Dendritic cell treated with granulocyte-macrophage colony-stimulating factor and Interleukin-4, amounts not matched to agents 40 ng/mL and 50 ng/mL, for 4 days (primary cell): ENCODE measurements around the gene PSENEN.

Experiments
- H3K27ac Mint-ChIP-seq: one replicate; pipeline ENCODE4 v1.8.0; 2022; ENCODE audit warnings: mild to moderate bottlenecking, mixed read lengths
- H3K27me3 Mint-ChIP-seq: one replicate; pipeline ENCODE4 v1.8.0; 2022; ENCODE audit warnings: mild to moderate bottlenecking, mixed read lengths
- H3K36me3 Mint-ChIP-seq: one replicate; pipeline ENCODE4 v1.8.0; 2022; ENCODE audit warnings: low read depth, mixed read lengths
- H3K4me1 Mint-ChIP-seq: one replicate; pipeline ENCODE4 v1.8.0; 2022; ENCODE audit warnings: low read depth, mixed read lengths
- H3K4me3 Mint-ChIP-seq: one replicate; pipeline ENCODE4 v1.8.0; 2022; ENCODE audit warnings: mild to moderate bottlenecking, moderate library complexity, mixed read lengths
- H3K9me3 Mint-ChIP-seq: one replicate; pipeline ENCODE4 v1.8.0; 2022; ENCODE audit warnings: mixed read lengths
- intact Hi-C: fragments of 100-400 bp; cut with micrococcal nuclease; formaldehyde crosslinking; loops from one replicate; pipeline ENCODE4 v1.15.0; 2022

Gene PSENEN

GRCh38 chr19:35733180-35734125, 12.0 kb upstream of the PSENEN start:
- H3K9me3 Mint-ChIP-seq, result no peaks in the 10 kb centered on the region
- H3K36me3 Mint-ChIP-seq, result peaks cover 100% of the 10 kb centered on the region
- peaks cover 18% of the 10 kb centered on the region for H3K4me1 Mint-ChIP-seq
- H3K27ac Mint-ChIP-seq, result no peak overlapping the region
- intact Hi-C loops, result no loop called here
- no peak overlapping the region for H3K4me3 Mint-ChIP-seq
- no peaks in the 10 kb centered on the region for H3K27me3 Mint-ChIP-seq

GRCh38 chr19:35734273-35734672, 11.2 kb upstream of the PSENEN start:
- intact Hi-C loops, result no loop called here
- H3K27ac Mint-ChIP-seq, result no peak overlapping the region
- no peaks in the 10 kb centered on the region for H3K27me3 Mint-ChIP-seq
- no peak overlapping the region for H3K4me3 Mint-ChIP-seq
- no peaks in the 10 kb centered on the region for H3K9me3 Mint-ChIP-seq
- peaks cover 24% of the 10 kb centered on the region for H3K4me1 Mint-ChIP-seq
- H3K36me3 Mint-ChIP-seq, result peaks cover 100% of the 10 kb centered on the region

GRCh38 chr19:35734889-35735288, 10.6 kb upstream of the PSENEN start:
- Mint-ChIP-seq H3K27me3 (no peaks in the 10 kb centered on the region), H3K9me3 (no peaks in the 10 kb centered on the region), H3K4me1 (peaks cover 30% of the 10 kb centered on the region), H3K27ac (no peak overlapping the region), H3K36me3 (peaks cover 100% of the 10 kb centered on the region), H3K4me3 (no peak overlapping the region)
- intact Hi-C loops, result no loop called here

- Mint-ChIP-seq H3K27me3 (no peaks in the 10 kb centered on the region), H3K9me3 (no peaks in the 10 kb centered on the region), H3K27ac (no peak overlapping the region), H3K4me1 (peaks cover 43% of the 10 kb centered on the region), H3K36me3 (peaks cover 95% of the 10 kb centered on the region), H3K4me3 (no peak overlapping the region)
- intact Hi-C loops, result no loop called here
Measured at GRCh38 chr19:35736913-35737886, 8.3 kb upstream of the PSENEN start.

GRCh38 chr19:35738021-35738886, 7.2 kb upstream of the PSENEN start:
- Mint-ChIP-seq H3K36me3 (peaks cover 94% of the 10 kb centered on the region), H3K4me1 (peaks cover 51% of the 10 kb centered on the region), H3K4me3 (no peak overlapping the region), H3K9me3 (no peaks in the 10 kb centered on the region), H3K27ac (no peak overlapping the region), H3K27me3 (no peaks in the 10 kb centered on the region)
- intact Hi-C loops, result no loop called here

- Mint-ChIP-seq H3K4me1 (peaks cover 56% of the 10 kb centered on the region), H3K27me3 (no peaks in the 10 kb centered on the region), H3K4me3 (no peak overlapping the region), H3K36me3 (peaks cover 92% of the 10 kb centered on the region), H3K9me3 (no peaks in the 10 kb centered on the region), H3K27ac (no peak overlapping the region)
- intact Hi-C loops, result no loop called here
Measured at GRCh38 chr19:35738887-35739229, 6.6 kb upstream of the PSENEN start.

GRCh38 chr19:35739275-35740107, 6.0 kb upstream of the PSENEN start:
- Mint-ChIP-seq H3K4me1 (peaks cover 58% of the 10 kb centered on the region), H3K27me3 (no peaks in the 10 kb centered on the region), H3K4me3 (peak overlapping the region; percentile 86), H3K27ac (peak overlapping the region; percentile 99), H3K9me3 (no peaks in the 10 kb centered on the region), H3K36me3 (peaks cover 91% of the 10 kb centered on the region)
- intact Hi-C loops, result loop anchor here (10.0 kb wide), 2 partner anchors 95 to 165 kb away; partner anchors contain the start of genes COX6B1, ETV2, HCST and NFKBID

GRCh38 chr19:35740108-35740422, 5.4 kb upstream of the PSENEN start:
- peak overlapping the region; percentile 86 for H3K4me3 Mint-ChIP-seq
- H3K4me1 Mint-ChIP-seq, result peaks cover 60% of the 10 kb centered on the region
- no peaks in the 10 kb centered on the region for H3K27me3 Mint-ChIP-seq
- H3K36me3 Mint-ChIP-seq, result peaks cover 91% of the 10 kb centered on the region
- H3K9me3 Mint-ChIP-seq, result no peaks in the 10 kb centered on the region
- peak overlapping the region; percentile 99 for H3K27ac Mint-ChIP-seq
- intact Hi-C loops, result loop anchor here (10.0 kb wide), 2 partner anchors 95 to 165 kb away; partner anchors contain the start of genes COX6B1, ETV2, HCST and NFKBID

GRCh38 chr19:35740423-35741202, 4.8 kb upstream of the PSENEN start:
- peak overlapping the region; percentile 99 for H3K27ac Mint-ChIP-seq
- intact Hi-C loops, result loop anchor here (10.0 kb wide), 2 partner anchors 96 to 164 kb away; partner anchors contain the start of genes COX6B1, ETV2, HCST and NFKBID
- H3K27me3 Mint-ChIP-seq, result no peaks in the 10 kb centered on the region
- H3K4me3 Mint-ChIP-seq, result peak overlapping the region; percentile 86
- H3K9me3 Mint-ChIP-seq, result no peaks in the 10 kb centered on the region
- peaks cover 61% of the 10 kb centered on the region for H3K4me1 Mint-ChIP-seq
- H3K36me3 Mint-ChIP-seq, result peaks cover 91% of the 10 kb centered on the region

- peak overlapping the region; percentile 93 for H3K4me3 Mint-ChIP-seq
- peaks cover 66% of the 10 kb centered on the region for H3K4me1 Mint-ChIP-seq
- peak overlapping the region; percentile 99 for H3K27ac Mint-ChIP-seq
- H3K27me3 Mint-ChIP-seq, result no peaks in the 10 kb centered on the region
- no peaks in the 10 kb centered on the region for H3K9me3 Mint-ChIP-seq
- H3K36me3 Mint-ChIP-seq, result peaks cover 91% of the 10 kb centered on the region
- intact Hi-C loops, result loop anchor here (10.0 kb wide), 2 partner anchors 96 to 164 kb away; partner anchors contain the start of genes COX6B1, ETV2, HCST and NFKBID
Measured at GRCh38 chr19:35741203-35741515, 4.3 kb upstream of the PSENEN start.

- Mint-ChIP-seq H3K27me3 (no peaks in the 10 kb centered on the region), H3K4me1 (peaks cover 71% of the 10 kb centered on the region), H3K4me3 (peak within 1 kb of the TSS; percentile 93), H3K27ac (peak within 1 kb of the TSS; percentile 99), H3K36me3 (peaks cover 91% of the 10 kb centered on the region), H3K9me3 (no peaks in the 10 kb centered on the region)
- intact Hi-C loops, result loop anchor here (10.0 kb wide), 2 partner anchors 97 to 163 kb away; partner anchors contain the start of genes COX6B1, ETV2, HCST and NFKBID
Measured at GRCh38 chr19:35742121-35742724, 3.2 kb upstream of the PSENEN start, which contains the start of gene IGFLR1. IGFLR1 (minus strand) TSS chr19:35742452; CDS start chr19:35741180, 1,272 bp downstream.
